GM12878 (cell line): Measurements from ENCODE around the gene GATAD2B. TPM values are rescaled to one million over a fixed set of nuclear protein-coding genes. Genes with fewer than 3 reads are reported as not detected.

Source experiments
- EED ChIP-seq: sonication (generic); IDR thresholded peaks from 2 replicates; pipeline ENCODE4 v1.6.1; 2016; ENCODE audit warnings: antibody characterized with exemption, low read depth
- IRF5 ChIP-seq: fragments of 450-650 bp; IDR thresholded peaks from 2 replicates; pipeline ENCODE4 v1.6.1; 2017; ENCODE audit warnings: borderline replicate concordance
- POLR2AphosphoS2 ChIP-seq: IDR thresholded peaks from 2 replicates; pipeline ENCODE4 v1.6.1; 2011; ENCODE audit warnings: low read depth, mild to moderate bottlenecking, low read length, improper control_type of control experiment, moderate library complexity
- RAD51 ChIP-seq: fragments of 450-650 bp; IDR thresholded peaks from 2 replicates; pipeline ENCODE4 v1.6.1; 2016; ENCODE audit warnings: moderate library complexity, mild to moderate bottlenecking, inconsistent platforms
- STAT3 ChIP-seq: IDR thresholded peaks from 2 replicates; pipeline ENCODE4 v1.6.1; 2011; ENCODE audit warnings: low read depth, low read length, improper control_type of control experiment
- SUPT20H ChIP-seq: IDR thresholded peaks from 2 replicates; pipeline ENCODE4 v1.6.1; 2011; ENCODE audit warnings: low read depth, mild to moderate bottlenecking, low read length, moderate library complexity, borderline replicate concordance; ENCODE audit not compliant: control insufficient read depth
- TBL1XR1 ChIP-seq: IDR thresholded peaks from 2 replicates; pipeline ENCODE4 v1.6.1; 2012; ENCODE audit warnings: low read depth, low read length, improper control_type of control experiment
- YBX1 ChIP-seq: fragments of 450-650 bp; IDR thresholded peaks from 2 replicates; pipeline ENCODE4 v1.6.1; 2016; ENCODE audit warnings: antibody characterized with exemption
- YY1 ChIP-seq: IDR thresholded peaks from 2 replicates; pipeline ENCODE4 v1.6.1; 2011; ENCODE audit warnings: low read depth, mild to moderate bottlenecking, low read length
- polyA plus RNA-seq, 11 experiments: library from polyadenylated mRNA; depleted of rRNA in 4 of 11; unstranded in 6 of 11; stranded (reverse) in 5 of 11; fragments of >200 nt; fragmentation: Nextera tagmentation in 4 of 11; fragmentation: Illumina TruSeq in 1 of 11; extraction: Ambion mirVana in 4 of 11; extraction: Trizol in 1 of 11; gene quantifications; 1 replicate in 1 of 11; 2 replicates in 10 of 11; pipeline versions ENCODE4 v1.2.1 to v1.2.3, GENCODE V29; 2011 to 2016; ENCODE audit warnings: inconsistent platforms in 2 of 11, missing spikeins in 2 of 11, low read depth in 1 of 11
- total RNA-seq, 4 experiments: library from RNA; depleted of rRNA in 3 of 4; stranded (reverse); fragments of >200 nt in 3 of 4; fragmentation: Illumina TruSeq in 1 of 4; extraction: Trizol in 1 of 4; gene quantifications; 2 replicates each; pipeline versions ENCODE4 v1.2.1 to v1.2.3, GENCODE V29; 2013 to 2021
- TF ChIP-seq, protein P1 (sequence below): fragments of 450-650 bp; IDR thresholded peaks from 2 replicates; pipeline ENCODE4 v1.6.1; 2018; ENCODE audit warnings: mild to moderate bottlenecking, low read depth, moderate library complexity; ENCODE audit not compliant: partially characterized antibody
- TF ChIP-seq, protein P2 (sequence below): fragments of 450-650 bp; IDR thresholded peaks from 2 replicates; pipeline ENCODE4 v1.6.1; 2016; ENCODE audit warnings: mild to moderate bottlenecking

The GATAD2B gene
- total and polyA plus RNA-seq, 10 of the 15 experiments (the other 5 are each of a cell fraction or from before 2014, with no cell fraction given) = 2.4 to 63.1 (median 8.7) TPM

DNA sequence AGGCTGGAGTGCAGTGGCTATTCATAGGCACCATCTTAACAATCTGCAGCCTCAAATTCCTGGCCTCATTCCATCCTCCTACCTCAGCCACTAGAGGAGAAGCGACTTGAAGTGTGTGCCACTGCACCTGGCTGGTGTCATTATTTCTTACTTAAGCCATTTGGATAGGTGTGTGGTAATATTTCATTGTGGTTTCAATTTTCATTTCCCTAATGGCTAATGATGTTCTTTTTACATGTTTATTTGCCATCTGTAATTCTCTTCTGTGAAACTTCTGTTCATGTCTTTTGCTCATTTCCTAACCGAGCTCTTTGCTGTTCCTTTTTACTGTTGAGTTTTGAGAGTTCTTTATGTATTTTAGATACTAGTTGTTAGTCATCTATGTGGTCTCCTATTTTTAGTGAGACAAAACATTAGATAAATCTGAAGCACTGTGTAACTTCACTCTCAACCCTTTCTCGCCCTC is 80.7 kb downstream of the GATAD2B start (continued):
- TF ChIP-seq, protein P1, sequence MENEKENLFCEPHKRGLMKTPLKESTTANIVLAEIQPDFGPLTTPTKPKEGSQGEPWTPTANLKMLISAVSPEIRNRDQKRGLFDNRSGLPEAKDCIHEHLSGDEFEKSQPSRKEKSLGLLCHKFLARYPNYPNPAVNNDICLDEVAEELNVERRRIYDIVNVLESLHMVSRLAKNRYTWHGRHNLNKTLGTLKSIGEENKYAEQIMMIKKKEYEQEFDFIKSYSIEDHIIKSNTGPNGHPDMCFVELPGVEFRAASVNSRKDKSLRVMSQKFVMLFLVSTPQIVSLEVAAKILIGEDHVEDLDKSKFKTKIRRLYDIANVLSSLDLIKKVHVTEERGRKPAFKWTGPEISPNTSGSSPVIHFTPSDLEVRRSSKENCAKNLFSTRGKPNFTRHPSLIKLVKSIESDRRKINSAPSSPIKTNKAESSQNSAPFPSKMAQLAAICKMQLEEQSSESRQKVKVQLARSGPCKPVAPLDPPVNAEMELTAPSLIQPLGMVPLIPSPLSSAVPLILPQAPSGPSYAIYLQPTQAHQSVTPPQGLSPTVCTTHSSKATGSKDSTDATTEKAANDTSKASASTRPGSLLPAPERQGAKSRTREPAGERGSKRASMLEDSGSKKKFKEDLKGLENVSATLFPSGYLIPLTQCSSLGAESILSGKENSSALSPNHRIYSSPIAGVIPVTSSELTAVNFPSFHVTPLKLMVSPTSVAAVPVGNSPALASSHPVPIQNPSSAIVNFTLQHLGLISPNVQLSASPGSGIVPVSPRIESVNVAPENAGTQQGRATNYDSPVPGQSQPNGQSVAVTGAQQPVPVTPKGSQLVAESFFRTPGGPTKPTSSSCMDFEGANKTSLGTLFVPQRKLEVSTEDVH = no peak
- TF ChIP-seq STAT3 (no peak), EED (peak; percentile 86), RAD51 (no peak), IRF5 (no peak), YY1 (0 out of 2 replicates have a peak, but pooled peaks have one; percentile 22), SUPT20H (no peak), TBL1XR1 (0 out of 2 replicates have a peak, but pooled peaks have one; percentile 38), POLR2AphosphoS2 (no peak), YBX1 (no peak)
- TF ChIP-seq, protein P2, sequence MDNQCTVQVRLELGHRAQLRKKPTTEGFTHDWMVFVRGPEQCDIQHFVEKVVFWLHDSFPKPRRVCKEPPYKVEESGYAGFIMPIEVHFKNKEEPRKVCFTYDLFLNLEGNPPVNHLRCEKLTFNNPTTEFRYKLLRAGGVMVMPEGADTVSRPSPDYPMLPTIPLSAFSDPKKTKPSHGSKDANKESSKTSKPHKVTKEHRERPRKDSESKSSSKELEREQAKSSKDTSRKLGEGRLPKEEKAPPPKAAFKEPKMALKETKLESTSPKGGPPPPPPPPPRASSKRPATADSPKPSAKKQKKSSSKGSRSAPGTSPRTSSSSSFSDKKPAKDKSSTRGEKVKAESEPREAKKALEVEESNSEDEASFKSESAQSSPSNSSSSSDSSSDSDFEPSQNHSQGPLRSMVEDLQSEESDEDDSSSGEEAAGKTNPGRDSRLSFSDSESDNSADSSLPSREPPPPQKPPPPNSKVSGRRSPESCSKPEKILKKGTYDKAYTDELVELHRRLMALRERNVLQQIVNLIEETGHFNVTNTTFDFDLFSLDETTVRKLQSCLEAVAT = peak; percentile 25; the same call in 1 of the 2 replicates
